Suprapubic skin (tissue), 4 donors: ENCODE results near the gene MICB. TPM values are rescaled to one million over a fixed set of nuclear protein-coding genes. Genes with fewer than 3 reads are reported as not detected.

Source experiments
- DNase-seq, 2 donors: peaks; one replicate each; pipeline ENCODE4 v3.0.0-alpha.2; 2019; ENCODE audit warnings: low spot score in 2 of 2
- H3K27ac ChIP-seq: fragments of 200-600 bp; sonication (generic); one replicate; pipeline ENCODE4 v1.5.1; 2019
- H3K27me3 ChIP-seq: fragments of 200-600 bp; sonication (generic); one replicate; pipeline ENCODE4 v1.5.1; 2019
- H3K36me3 ChIP-seq: fragments of 200-600 bp; sonication (generic); one replicate; pipeline ENCODE4 v1.5.1; 2019
- H3K4me1 ChIP-seq: fragments of 200-600 bp; sonication (generic); one replicate; pipeline ENCODE4 v1.5.1; 2019
- H3K4me3 ChIP-seq: fragments of 200-600 bp; sonication (generic); one replicate; pipeline ENCODE4 v1.5.1; 2019; ENCODE audit warnings: mild to moderate bottlenecking
- H3K9me3 ChIP-seq: fragments of 200-600 bp; sonication (generic); one replicate; pipeline ENCODE4 v1.5.1; 2019
- CTCF ChIP-seq, 2 donors: fragments of 200-600 bp in 1 of 2; fragments of 450-650 bp in 1 of 2; sonication (generic) in 1 of 2; IDR thresholded peaks; one replicate each; pipeline ENCODE4 v1.5.1; 2016 to 2019; ENCODE audit warnings: antibody characterized with exemption in 2 of 2, mild to moderate bottlenecking in 1 of 2, moderate library complexity in 1 of 2
- EP300 ChIP-seq: sonication (generic); formaldehyde crosslinking; IDR thresholded peaks from one replicate; pipeline ENCODE4 v1.6.1; 2017; ENCODE audit warnings: antibody characterized with exemption
- POLR2A ChIP-seq, 2 donors: fragments of 450-650 bp; IDR thresholded peaks; one replicate each; pipeline ENCODE4 v1.6.1; 2017; ENCODE audit warnings: antibody characterized with exemption in 2 of 2, mild to moderate bottlenecking in 2 of 2, moderate library complexity in 2 of 2
- POLR2AphosphoS5 ChIP-seq, 3 donors: sonication (generic); formaldehyde crosslinking; IDR thresholded peaks; one replicate each; pipeline ENCODE4 v1.6.1; 2017; ENCODE audit warnings: antibody characterized with exemption in 3 of 3
- WGBS: methylation state at CpG from one replicate; pipeline ENCODE4 v1.1.5; 2018; 5-methylcytosine and 5-hydroxymethylcytosine counted together
- total RNA-seq, 4 donors: library from RNA; depleted of rRNA; stranded (reverse); fragments of >200 nt; gene quantifications; one replicate each; pipeline ENCODE4 v1.1.0, GENCODE V29; 2016

Gene MICB
- total RNA-seq, 4 donors from 2014 or later: 0.26 to 2.4 (median 2.1) TPM

GRCh38 chr6:31474871-31475286 lies 23.1 kb upstream of the MICB start:
- Histone ChIP-seq H3K4me3 (no peak overlapping the region), H3K27ac (no peak overlapping the region), H3K27me3 (no peaks in the 10 kb centered on the region), H3K4me1 (peaks cover 6% of the 10 kb centered on the region), H3K9me3 (no peaks in the 10 kb centered on the region), H3K36me3 (no peaks in the 10 kb centered on the region)
- peak in 1 of 2 donors; percentile 48 for DNase-seq
- 75% methylated on average over 5 of the region's 6 CpGs for WGBS
- TF ChIP-seq CTCF (IDR thresholded peaks at IDR 0.05) (no peak), POLR2AphosphoS5 (IDR thresholded peaks at IDR 0.05) (no peak), EP300 (no peak), POLR2A (IDR thresholded peaks at IDR 0.05) (no peak)

DNA sequence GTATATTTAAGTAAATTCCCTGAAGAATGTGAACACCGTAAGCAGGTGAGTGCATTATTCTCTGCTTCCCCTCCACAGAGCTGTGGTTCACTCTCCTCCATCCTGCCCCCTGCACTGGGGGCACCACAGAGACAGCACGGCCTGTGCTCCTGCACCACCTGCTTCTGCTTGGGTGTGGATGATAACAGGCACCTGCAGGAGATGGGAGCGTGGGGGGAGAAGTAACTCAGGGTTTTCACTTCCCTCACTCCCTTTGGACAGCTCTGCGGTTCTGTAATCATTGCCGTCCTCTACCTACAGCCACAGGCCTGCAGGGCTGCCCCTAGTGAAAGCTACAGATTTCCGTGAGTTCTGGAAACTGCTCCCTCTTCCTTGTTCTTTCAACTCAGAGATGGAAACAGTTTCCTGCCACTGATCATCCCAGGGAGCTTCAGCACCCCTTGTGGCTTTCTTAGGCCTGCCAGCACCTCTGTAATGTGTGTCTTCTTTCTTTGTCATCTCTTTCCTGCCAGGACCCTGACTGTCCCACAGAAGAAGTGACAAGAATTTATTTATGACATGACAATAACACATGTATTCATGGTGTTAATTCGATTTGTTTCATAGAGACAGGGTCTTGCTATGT lies 21.3 kb upstream of the MICB start:
- H3K36me3 ChIP-seq: no peaks in the 10 kb centered on the region
- H3K4me3 ChIP-seq: no peak overlapping the region
- H3K27ac ChIP-seq: no peak overlapping the region
- peak in 1 of 2 donors; percentile 49 for DNase-seq
- 70% methylated on average over 7 of the region's 7 CpGs for WGBS
- no peak for TF ChIP-seq POLR2A (IDR thresholded peaks at IDR 0.05)
- no peak for TF ChIP-seq EP300
- TF ChIP-seq CTCF (IDR thresholded peaks at IDR 0.05): no peak
- no peak for TF ChIP-seq POLR2AphosphoS5 (IDR thresholded peaks at IDR 0.05)
- H3K4me1 ChIP-seq: peaks cover 6% of the 10 kb centered on the region
- H3K9me3 ChIP-seq: no peaks in the 10 kb centered on the region
- no peaks in the 10 kb centered on the region for H3K27me3 ChIP-seq

GRCh38 chr6:31477521-31477920 lies 20.4 kb upstream of the MICB start:
- TF ChIP-seq POLR2A (IDR thresholded peaks at IDR 0.05) (no peak), EP300 (no peak), CTCF (IDR thresholded peaks at IDR 0.05) (no peak), POLR2AphosphoS5 (IDR thresholded peaks at IDR 0.05) (no peak)
- Histone ChIP-seq H3K36me3 (no peaks in the 10 kb centered on the region), H3K4me3 (no peak overlapping the region), H3K9me3 (no peaks in the 10 kb centered on the region), H3K27ac (no peak overlapping the region), H3K27me3 (no peaks in the 10 kb centered on the region), H3K4me1 (peaks cover 6% of the 10 kb centered on the region)
- 95% methylated on average over 4 of the region's 4 CpGs for WGBS
- DNase-seq: no peak

DNA sequence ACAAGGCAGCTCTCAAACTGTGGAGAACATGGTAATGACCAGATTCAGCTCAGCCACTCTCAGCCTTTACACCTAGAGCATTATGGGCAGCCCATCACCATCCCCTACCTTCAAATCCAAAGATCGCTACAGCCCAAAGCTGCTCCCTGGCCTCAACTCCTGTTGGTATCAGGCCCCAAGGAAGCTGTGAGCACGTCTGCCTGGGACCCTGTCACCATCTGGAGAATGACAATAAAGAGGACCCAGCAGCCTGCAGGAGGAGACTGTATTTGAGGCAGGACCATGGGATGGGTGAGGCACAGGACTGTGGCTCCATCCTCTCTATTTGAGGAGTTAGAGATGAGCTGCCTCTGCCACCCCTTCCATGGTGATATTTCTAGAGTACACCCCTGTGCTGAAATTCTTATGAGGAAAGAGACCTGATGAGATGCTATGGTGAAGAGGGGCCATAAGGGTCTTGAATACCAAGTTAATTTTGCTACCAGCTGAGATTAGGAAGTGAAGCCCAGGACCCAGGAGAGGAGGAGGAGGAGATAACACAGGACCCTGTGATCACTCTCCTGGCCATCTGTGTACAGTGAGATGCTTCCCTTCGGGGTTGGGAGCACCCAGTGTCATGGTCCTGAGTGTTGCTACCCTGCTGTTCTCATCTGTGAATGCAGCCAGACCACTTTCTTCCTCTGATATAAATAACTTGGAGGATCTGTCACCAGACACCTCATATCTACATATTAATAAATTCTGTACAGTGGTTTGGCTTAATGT lies 19.6 kb upstream of the MICB start:
- H3K27ac ChIP-seq: no peak overlapping the region
- H3K4me3 ChIP-seq: no peak overlapping the region
- no peaks in the 10 kb centered on the region for H3K36me3 ChIP-seq
- peaks cover 6% of the 10 kb centered on the region for H3K4me1 ChIP-seq
- WGBS: 47% methylated on average over 2 of the region's 3 CpGs
- DNase-seq: peak in 1 of 2 donors; percentile 53
- H3K9me3 ChIP-seq: no peaks in the 10 kb centered on the region
- TF ChIP-seq POLR2AphosphoS5 (IDR thresholded peaks at IDR 0.05) (no peak), POLR2A (IDR thresholded peaks at IDR 0.05) (no peak), EP300 (no peak), CTCF (IDR thresholded peaks at IDR 0.05) (no peak)
- H3K27me3 ChIP-seq: no peaks in the 10 kb centered on the region

GRCh38 chr6:31479151-31479932 lies 18.6 kb upstream of the MICB start:
- peak in 1 of 2 donors; percentile 16 for DNase-seq
- Histone ChIP-seq H3K27me3 (no peaks in the 10 kb centered on the region), H3K36me3 (no peaks in the 10 kb centered on the region), H3K27ac (no peak overlapping the region), H3K4me3 (no peak overlapping the region), H3K4me1 (peaks cover 2% of the 10 kb centered on the region), H3K9me3 (no peaks in the 10 kb centered on the region)
- 85% methylated on average over 5 of the region's 5 CpGs for WGBS
- TF ChIP-seq POLR2A (IDR thresholded peaks at IDR 0.05): no peak
- TF ChIP-seq CTCF (IDR thresholded peaks at IDR 0.05): no peak
- no peak for TF ChIP-seq EP300
- TF ChIP-seq POLR2AphosphoS5 (IDR thresholded peaks at IDR 0.05): no peak
